Measurements from ENCODE around the gene FCAMR. TPM values are rescaled to one million over a fixed set of nuclear protein-coding genes. Genes with fewer than 3 reads are reported as not detected.

FCAMR gene
- total RNA-seq, 1 donor from 2014 or later = not detected

DNA sequence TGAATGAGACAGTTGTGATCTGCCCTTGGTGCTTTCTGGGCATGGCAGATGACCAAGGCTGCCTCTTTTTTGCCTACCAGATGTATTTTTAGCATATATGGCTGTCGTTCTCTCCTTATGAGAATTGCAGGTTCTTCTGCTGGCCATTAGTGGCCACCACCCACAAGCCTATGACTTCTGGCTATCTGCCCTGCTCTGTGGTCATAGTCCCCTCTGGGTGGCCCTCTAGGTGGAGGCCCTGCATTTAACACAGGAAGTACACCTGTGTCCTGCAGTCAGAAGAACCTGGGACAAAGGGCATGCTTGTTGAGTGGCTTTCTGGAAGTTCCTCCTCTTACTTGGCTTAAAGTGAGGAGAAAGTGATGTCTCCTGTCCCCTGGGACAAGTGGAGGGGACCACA lies 6.5 kb downstream of the FCAMR start:
- Histone ChIP-seq H2AFZ (ENCODE audit: low read depth, low read length) (no peak overlapping the region), H3K27ac (ENCODE audit: low read depth, low read length) (no peak overlapping the region), H3K36me3 (ENCODE audit: insufficient read depth, low read length) (no peaks in the 10 kb centered on the region), H3K4me2 (ENCODE audit: low read length) (no peak overlapping the region), H3K9ac (ENCODE audit: low read length) (no peak overlapping the region), H3K9me3 (ENCODE audit: insufficient read depth, low read depth, low read length) (no peaks in the 10 kb centered on the region), H3K79me2 (ENCODE audit: insufficient read depth, low read length) (no peaks in the 10 kb centered on the region), H3K4me1 (ENCODE audit: insufficient read depth, low read length) (no peaks in the 10 kb centered on the region), H3K4me3 (ENCODE audit: insufficient read depth, low read depth, low read length) (no peak overlapping the region), H4K20me1 (ENCODE audit: insufficient read depth, low read length) (no peaks in the 10 kb centered on the region), H3K27me3 (ENCODE audit: insufficient read depth, low read length) (peaks cover 2% of the 10 kb centered on the region)
- H3K4me1 Mint-ChIP-seq (ENCODE audit: low read depth, unreplicated experiment) = peaks cover 6% of the 10 kb centered on the region
- H3K4me3 Mint-ChIP-seq (ENCODE audit: unreplicated experiment) = no peak overlapping the region
- no peak for TF ChIP-seq EZH2 (IDR thresholded peaks at IDR 0.05; ENCODE audit: insufficient read depth, low read length)
- TF ChIP-seq, protein P1, sequence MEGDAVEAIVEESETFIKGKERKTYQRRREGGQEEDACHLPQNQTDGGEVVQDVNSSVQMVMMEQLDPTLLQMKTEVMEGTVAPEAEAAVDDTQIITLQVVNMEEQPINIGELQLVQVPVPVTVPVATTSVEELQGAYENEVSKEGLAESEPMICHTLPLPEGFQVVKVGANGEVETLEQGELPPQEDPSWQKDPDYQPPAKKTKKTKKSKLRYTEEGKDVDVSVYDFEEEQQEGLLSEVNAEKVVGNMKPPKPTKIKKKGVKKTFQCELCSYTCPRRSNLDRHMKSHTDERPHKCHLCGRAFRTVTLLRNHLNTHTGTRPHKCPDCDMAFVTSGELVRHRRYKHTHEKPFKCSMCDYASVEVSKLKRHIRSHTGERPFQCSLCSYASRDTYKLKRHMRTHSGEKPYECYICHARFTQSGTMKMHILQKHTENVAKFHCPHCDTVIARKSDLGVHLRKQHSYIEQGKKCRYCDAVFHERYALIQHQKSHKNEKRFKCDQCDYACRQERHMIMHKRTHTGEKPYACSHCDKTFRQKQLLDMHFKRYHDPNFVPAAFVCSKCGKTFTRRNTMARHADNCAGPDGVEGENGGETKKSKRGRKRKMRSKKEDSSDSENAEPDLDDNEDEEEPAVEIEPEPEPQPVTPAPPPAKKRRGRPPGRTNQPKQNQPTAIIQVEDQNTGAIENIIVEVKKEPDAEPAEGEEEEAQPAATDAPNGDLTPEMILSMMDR (IDR thresholded peaks at IDR 0.05; ENCODE audit: insufficient read depth, low read depth, low read length) = no peak
- H3K36me3 Mint-ChIP-seq (ENCODE audit: low read depth, unreplicated experiment) = no peaks in the 10 kb centered on the region
- FAIRE-seq (no peak), DNase-seq (ENCODE audit: low read depth) (no peak)
- peaks cover 6% of the 10 kb centered on the region for H3K9me3 Mint-ChIP-seq (ENCODE audit: unreplicated experiment)
- H3K27me3 Mint-ChIP-seq (ENCODE audit: low read depth, unreplicated experiment) = peaks cover 38% of the 10 kb centered on the region
- no peak overlapping the region for H3K27ac Mint-ChIP-seq (ENCODE audit: unreplicated experiment)

DNA sequence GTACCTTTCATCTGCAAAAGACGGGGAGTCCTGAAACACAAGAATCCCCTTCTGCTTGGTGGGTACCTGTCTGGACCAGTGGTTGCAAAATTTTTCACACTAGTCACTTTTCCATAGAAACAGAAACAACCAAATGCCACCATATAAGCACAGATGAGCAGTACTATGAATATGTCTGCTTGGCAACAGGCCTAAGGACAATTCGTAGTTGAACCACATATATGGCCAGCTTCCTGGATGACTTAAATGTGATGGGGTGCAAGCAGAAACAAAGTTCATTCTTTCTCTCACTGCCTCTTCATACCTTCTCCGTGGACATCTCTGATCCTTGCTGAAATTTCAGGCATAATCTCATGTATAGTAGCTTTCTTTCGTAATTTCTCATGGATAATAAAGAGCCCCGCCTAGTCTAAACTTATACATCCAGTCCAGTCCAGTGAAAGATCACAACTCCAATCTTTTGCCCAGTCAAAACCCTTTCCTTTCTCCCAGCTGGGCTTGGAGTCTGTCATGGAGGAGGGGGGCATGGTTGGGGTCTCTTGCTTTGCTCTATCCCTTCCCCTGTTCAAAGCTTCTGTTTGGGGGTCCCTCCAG lies 7.0 kb downstream of the FCAMR start:
- no peak for TF ChIP-seq EZH2 (IDR thresholded peaks at IDR 0.05; ENCODE audit: insufficient read depth, low read length)
- TF ChIP-seq, protein P1 (IDR thresholded peaks at IDR 0.05; ENCODE audit: insufficient read depth, low read depth, low read length) = no peak
- H3K27ac ChIP-seq (ENCODE audit: low read depth, low read length) = no peak overlapping the region
- H3K4me1 ChIP-seq (ENCODE audit: insufficient read depth, low read length) = no peaks in the 10 kb centered on the region

DNA sequence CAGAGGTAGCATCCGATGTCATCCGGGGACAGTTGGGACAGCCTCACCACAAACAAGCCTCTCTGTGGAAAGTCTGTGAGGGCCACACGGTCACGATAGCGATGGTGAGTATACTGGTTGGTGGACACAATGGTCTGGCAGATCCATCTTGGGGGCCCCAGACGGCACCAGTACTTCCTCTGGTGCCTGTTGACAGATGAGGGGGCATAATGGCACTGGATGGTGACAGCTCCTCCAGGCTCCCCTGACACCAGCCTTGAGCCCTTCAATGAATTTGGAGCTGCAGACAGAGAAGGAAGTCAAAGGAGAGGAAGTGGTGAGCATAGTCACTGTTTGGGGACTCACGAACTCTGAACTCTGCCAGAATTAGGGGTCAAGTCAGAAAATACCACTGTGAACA lies 8.0 kb downstream of the FCAMR start:
- FAIRE-seq (no peak), DNase-seq (ENCODE audit: low read depth) (no peak)
- Histone ChIP-seq H3K27ac (ENCODE audit: low read depth, low read length) (no peak overlapping the region), H3K27me3 (ENCODE audit: insufficient read depth, low read length) (peaks cover 2% of the 10 kb centered on the region), H3K9ac (ENCODE audit: low read length) (no peak overlapping the region), H3K4me2 (ENCODE audit: low read length) (no peak overlapping the region), H3K79me2 (ENCODE audit: insufficient read depth, low read length) (no peaks in the 10 kb centered on the region), H2AFZ (ENCODE audit: low read depth, low read length) (no peak overlapping the region), H3K9me3 (ENCODE audit: insufficient read depth, low read depth, low read length) (no peaks in the 10 kb centered on the region), H3K4me1 (ENCODE audit: insufficient read depth, low read length) (no peaks in the 10 kb centered on the region), H3K36me3 (ENCODE audit: insufficient read depth, low read length) (no peaks in the 10 kb centered on the region), H3K4me3 (ENCODE audit: insufficient read depth, low read depth, low read length) (no peak overlapping the region), H4K20me1 (ENCODE audit: insufficient read depth, low read length) (no peaks in the 10 kb centered on the region)
- peaks cover 6% of the 10 kb centered on the region for H3K9me3 Mint-ChIP-seq (ENCODE audit: unreplicated experiment)
- H3K36me3 Mint-ChIP-seq (ENCODE audit: low read depth, unreplicated experiment) = no peaks in the 10 kb centered on the region
- no peak overlapping the region for H3K27ac Mint-ChIP-seq (ENCODE audit: unreplicated experiment)
- no peak overlapping the region for H3K4me3 Mint-ChIP-seq (ENCODE audit: unreplicated experiment)
- no peak for TF ChIP-seq EZH2 (IDR thresholded peaks at IDR 0.05; ENCODE audit: insufficient read depth, low read length)
- TF ChIP-seq, protein P1 (IDR thresholded peaks at IDR 0.05; ENCODE audit: insufficient read depth, low read depth, low read length) = no peak
- peaks cover 39% of the 10 kb centered on the region for H3K27me3 Mint-ChIP-seq (ENCODE audit: low read depth, unreplicated experiment)
- H3K4me1 Mint-ChIP-seq (ENCODE audit: low read depth, unreplicated experiment) = peaks cover under 1% of the 10 kb centered on the region

More for the DNA sequence above, 7.0 kb downstream of the FCAMR start:
- H2AFZ ChIP-seq (ENCODE audit: low read depth, low read length) = no peak overlapping the region
- Mint-ChIP-seq H3K36me3 (ENCODE audit: low read depth, unreplicated experiment) (no peaks in the 10 kb centered on the region), H3K27me3 (ENCODE audit: low read depth, unreplicated experiment) (peaks cover 38% of the 10 kb centered on the region), H3K4me3 (ENCODE audit: unreplicated experiment) (no peak overlapping the region), H3K9me3 (ENCODE audit: unreplicated experiment) (peaks cover 6% of the 10 kb centered on the region), H3K27ac (ENCODE audit: unreplicated experiment) (no peak overlapping the region), H3K4me1 (ENCODE audit: low read depth, unreplicated experiment) (peaks cover 6% of the 10 kb centered on the region)
- H3K9me3 ChIP-seq (ENCODE audit: insufficient read depth, low read depth, low read length) = no peaks in the 10 kb centered on the region
- H3K4me2 ChIP-seq (ENCODE audit: low read length) = no peak overlapping the region
- H3K79me2 ChIP-seq (ENCODE audit: insufficient read depth, low read length) = no peaks in the 10 kb centered on the region
- H3K27me3 ChIP-seq (ENCODE audit: insufficient read depth, low read length) = peaks cover 2% of the 10 kb centered on the region
- no peaks in the 10 kb centered on the region for H3K36me3 ChIP-seq (ENCODE audit: insufficient read depth, low read length)
- no peak overlapping the region for H3K4me3 ChIP-seq (ENCODE audit: insufficient read depth, low read depth, low read length)
- DNase-seq (ENCODE audit: low read depth) (no peak), FAIRE-seq (no peak)
- H3K9ac ChIP-seq (ENCODE audit: low read length) = no peak overlapping the region
- no peaks in the 10 kb centered on the region for H4K20me1 ChIP-seq (ENCODE audit: insufficient read depth, low read length)

All from astrocyte (in vitro differentiated cells and primary cell).